AG09319 (cell line): ENCODE results near the gene CFTR.

ENCODE experiments used
- DNase-seq: peaks from one replicate; pipeline ENCODE4 v3.0.0-alpha.2; 2010; ENCODE audit warnings: low read depth; ENCODE audit errors: extremely low read depth
- CTCF ChIP-seq: IDR thresholded peaks from 2 replicates; pipeline ENCODE4 v1.5.1; 2011; ENCODE audit warnings: low read depth, mild to moderate bottlenecking, inconsistent platforms, low read length, moderate library complexity

CFTR gene

DNA sequence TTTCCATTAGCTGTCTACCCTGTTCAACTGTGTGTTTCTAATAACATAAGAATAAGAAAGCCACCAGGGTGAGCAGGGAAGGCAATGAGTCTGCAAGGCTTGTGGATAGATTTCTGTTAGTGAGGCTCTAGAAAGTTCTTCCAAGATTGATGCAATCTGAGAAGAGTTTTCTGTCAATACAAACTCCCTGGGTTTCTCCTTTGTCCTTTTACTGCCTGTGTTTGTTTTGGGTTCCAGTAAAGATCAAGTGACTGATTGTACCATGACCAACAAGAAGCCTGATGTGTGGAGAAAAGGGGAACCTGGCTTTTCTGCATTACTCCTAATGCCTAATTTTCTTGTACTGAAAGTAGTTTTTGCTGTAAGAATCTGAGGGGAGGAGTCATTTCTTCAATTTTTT is 139.9 kb downstream of the CFTR start:
- DNase-seq, result no peak
- TF ChIP-seq CTCF, result no peak

- no peak for DNase-seq
- TF ChIP-seq CTCF, result no peak
Measured at GRCh38 chr7:117621075-117621618, 141.3 kb downstream of the CFTR start.

GRCh38 chr7:117623606-117624005 is 143.8 kb downstream of the CFTR start:
- no peak for DNase-seq
- TF ChIP-seq CTCF, result no peak

DNA sequence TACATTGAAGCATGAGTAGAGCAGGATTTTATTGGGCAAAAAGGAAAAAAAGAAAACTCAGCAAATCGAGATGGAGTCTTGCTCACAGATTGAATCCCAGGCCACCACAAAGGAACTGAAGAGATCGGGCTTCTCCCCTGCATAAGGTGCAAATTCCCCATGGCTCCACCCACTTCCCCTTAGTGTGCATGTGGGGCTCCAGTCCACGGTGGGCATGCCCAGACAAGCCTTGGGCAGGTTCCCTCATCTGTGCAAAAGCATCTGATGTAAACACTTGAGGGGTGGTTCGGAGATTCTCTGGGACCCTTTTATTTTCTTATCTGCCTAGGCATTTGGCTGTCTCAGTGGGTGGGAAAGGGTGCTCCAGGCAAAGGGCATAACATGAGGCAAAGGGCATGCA is 150.7 kb downstream of the CFTR start:
- no peak for TF ChIP-seq CTCF
- no peak for DNase-seq

GRCh38 chr7:117630907-117631564 is 151.2 kb downstream of the CFTR start:
- DNase-seq, result no peak

GRCh38 chr7:117631652-117632051 is 151.8 kb downstream of the CFTR start:
- no peak for DNase-seq
- TF ChIP-seq CTCF, result no peak

More at GRCh38 chr7:117630907-117631564, 151.2 kb downstream of the CFTR start:
- TF ChIP-seq CTCF, result no peak

DNA sequence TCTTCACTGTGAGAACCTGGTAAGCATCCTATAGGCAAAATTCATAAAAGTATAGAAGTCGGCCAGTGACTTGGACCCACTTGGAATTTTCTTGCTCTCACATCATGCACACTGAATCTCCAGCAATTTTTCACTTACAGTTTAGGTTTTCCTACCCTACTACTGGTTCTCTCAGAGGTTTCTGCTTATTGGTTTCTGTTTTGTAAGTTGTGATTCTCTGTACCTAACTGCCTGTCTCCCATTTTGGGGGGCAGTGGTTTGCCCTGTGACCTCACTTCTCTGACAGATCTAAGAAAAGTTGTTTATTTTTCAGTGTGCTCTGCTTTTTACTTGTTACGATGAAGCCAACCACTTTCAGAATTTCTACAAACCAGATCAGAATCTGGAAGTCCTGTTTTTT is 158.1 kb downstream of the CFTR start:
- TF ChIP-seq CTCF, result no peak
- no peak for DNase-seq
